SK-N-SH treated with all-trans-retinoic acid at 6 μM for 48 hours (cell line): Measurements from ENCODE around the gene GOLPH3.

Experiments used
- ATAC-seq: fragments of 200-7000 bp; cut with Tn5 transposase; 3 replicates; pipeline ENCODE4 v1.9.1; 2020; ENCODE audit warnings: mild to moderate bottlenecking, moderate library complexity
- ARNTL ChIP-seq: fragments of 450-650 bp; formaldehyde crosslinking; IDR thresholded peaks from 2 replicates; pipeline ENCODE4 v1.5.0; 2020; ENCODE audit warnings: low read depth, mild to moderate bottlenecking, moderate library complexity, borderline replicate concordance
- CREB5 ChIP-seq: fragments of 250-450 bp; sonication (Bioruptor Pico); IDR thresholded peaks from 2 replicates; pipeline ENCODE4 v1.5.1; 2020; ENCODE audit warnings: low read depth, mild to moderate bottlenecking, moderate library complexity
- CSDC2 ChIP-seq: fragments of 250-450 bp; sonication (Bioruptor Pico); IDR thresholded peaks from 2 replicates; pipeline ENCODE4 v1.5.0; 2020; ENCODE audit warnings: mild to moderate bottlenecking, moderate library complexity
- CSRNP3 ChIP-seq: fragments of 250-450 bp; sonication (Bioruptor Pico); IDR thresholded peaks from 2 replicates; pipeline ENCODE4 v1.5.1; 2021; ENCODE audit warnings: mild to moderate bottlenecking, moderate library complexity
- ESRRG ChIP-seq: fragments of 250-450 bp; sonication (Bioruptor Pico); IDR thresholded peaks from 2 replicates; pipeline ENCODE4 v1.6.1; 2021; ENCODE audit warnings: mild to moderate bottlenecking
- GLIS3 ChIP-seq: fragments of 250-450 bp; sonication (Bioruptor Pico); IDR thresholded peaks from 2 replicates; pipeline ENCODE4 v1.5.0; 2020; ENCODE audit warnings: mild to moderate bottlenecking, moderate library complexity
- OSR1 ChIP-seq: fragments of 250-450 bp; sonication (Bioruptor Pico); IDR thresholded peaks from 2 replicates; pipeline ENCODE4 v1.8.0; 2022; ENCODE audit warnings: moderate library complexity, mild to moderate bottlenecking, inconsistent platforms
- PATZ1 ChIP-seq: fragments of 250-450 bp; sonication (Bioruptor Pico); IDR thresholded peaks from 2 replicates; pipeline ENCODE4 v1.8.0; 2020; ENCODE audit warnings: mild to moderate bottlenecking, moderate library complexity, borderline replicate concordance
- POU6F1 ChIP-seq: fragments of 250-450 bp; sonication (Bioruptor Pico); IDR thresholded peaks from 2 replicates; pipeline ENCODE4 v1.8.0; 2021; ENCODE audit warnings: low read depth, mild to moderate bottlenecking, moderate library complexity, borderline replicate concordance
- PPARA ChIP-seq: fragments of 250-450 bp; sonication (Bioruptor Pico); IDR thresholded peaks from 2 replicates; pipeline ENCODE4 v1.5.0; 2020; ENCODE audit warnings: mild to moderate bottlenecking, borderline replicate concordance
- RARB ChIP-seq: fragments of 250-450 bp; sonication (Bioruptor Pico); IDR thresholded peaks from 2 replicates; pipeline ENCODE4 v1.8.0; 2021; ENCODE audit warnings: mild to moderate bottlenecking, moderate library complexity
- TCF4 ChIP-seq: fragments of 250-450 bp; sonication (Bioruptor Pico); IDR thresholded peaks from 2 replicates; pipeline ENCODE4 v1.8.0; 2021; ENCODE audit warnings: mild to moderate bottlenecking, moderate library complexity, borderline replicate concordance
- TOX ChIP-seq: fragments of 250-450 bp; sonication (Bioruptor Pico); IDR thresholded peaks from 2 replicates; pipeline ENCODE4 v1.8.0; 2021; ENCODE audit warnings: mild to moderate bottlenecking, moderate library complexity, borderline replicate concordance
- TSHZ2 ChIP-seq: fragments of 250-450 bp; sonication (Bioruptor Pico); IDR thresholded peaks from 2 replicates; pipeline ENCODE4 v1.5.0; 2020; ENCODE audit warnings: mild to moderate bottlenecking, moderate library complexity
- ZC3H10 ChIP-seq: fragments of 250-450 bp; sonication (Bioruptor Pico); IDR thresholded peaks from 2 replicates; pipeline ENCODE4 v1.5.1; 2021; ENCODE audit warnings: mild to moderate bottlenecking, moderate library complexity
- ZFP3 ChIP-seq: fragments of 250-450 bp; sonication (Bioruptor Pico); IDR thresholded peaks from 2 replicates; pipeline ENCODE4 v1.5.0; 2020; ENCODE audit warnings: mild to moderate bottlenecking, moderate library complexity
- ZFP30 ChIP-seq: fragments of 450-650 bp; formaldehyde crosslinking; IDR thresholded peaks from 2 replicates; pipeline ENCODE4 v1.5.0; 2022; ENCODE audit warnings: mild to moderate bottlenecking, moderate library complexity
- ZNF565 ChIP-seq: fragments of 450-650 bp; formaldehyde crosslinking; conservative IDR thresholded peaks from 2 replicates; pipeline ENCODE4 v1.5.0; 2020; ENCODE audit warnings: low read depth, mild to moderate bottlenecking, moderate library complexity
- ZNF70 ChIP-seq: fragments of 450-650 bp; formaldehyde crosslinking; IDR thresholded peaks from 2 replicates; pipeline ENCODE4 v1.5.0; 2020; ENCODE audit warnings: mild to moderate bottlenecking, moderate library complexity

GOLPH3 gene

GRCh38 chr5:32087086-32088082 lies 86.7 kb downstream of the GOLPH3 start:
- no peak for TF ChIP-seq CREB5 (CRISPR knock-in tag)
- no peak for TF ChIP-seq ZFP3
- TF ChIP-seq OSR1 (CRISPR knock-in tag), result no peak
- TF ChIP-seq GLIS3, result no peak
- no peak for TF ChIP-seq ARNTL (CRISPR knock-in tag)
- TF ChIP-seq ZNF70, result no peak
- TF ChIP-seq ZFP30 (CRISPR knock-in tag), result no peak
- TF ChIP-seq, all 23 proteins: peak for 0
- ATAC-seq, result no peak

GRCh38 chr5:32083981-32084430 lies 90.1 kb downstream of the GOLPH3 start:
- no peak for ATAC-seq
- TF ChIP-seq ZNF565 (CRISPR knock-in tag), result no peak
- TF ChIP-seq PATZ1 (CRISPR knock-in tag), result no peak
- TF ChIP-seq TCF4 (CRISPR knock-in tag), result no peak
- no peak for TF ChIP-seq ESRRG
- no peak for TF ChIP-seq CSRNP3
- TF ChIP-seq ZC3H10 (CRISPR knock-in tag), result no peak
- TF ChIP-seq ARNTL (CRISPR knock-in tag), result no peak
- TF ChIP-seq ZFP30 (CRISPR knock-in tag), result no peak
- no peak for TF ChIP-seq TSHZ2
- no peak for TF ChIP-seq TOX (CRISPR knock-in tag)
- no peak for TF ChIP-seq ZNF70
- no peak for TF ChIP-seq CSDC2 (CRISPR knock-in tag)
- no peak for TF ChIP-seq CREB5 (CRISPR knock-in tag)
- no peak for TF ChIP-seq GLIS3
- TF ChIP-seq PPARA (CRISPR knock-in tag), result no peak
- no peak for TF ChIP-seq POU6F1 (CRISPR knock-in tag)
- no peak for TF ChIP-seq OSR1 (CRISPR knock-in tag)
- no peak for TF ChIP-seq RARB (CRISPR knock-in tag)
- TF ChIP-seq, all 23 proteins: peak for 0
